ENCODE results near the gene KDM6A. TPM values are rescaled to one million over a fixed set of nuclear protein-coding genes. Genes with fewer than 3 reads are reported as not detected.

Gene KDM6A
- total RNA-seq, 6 donors from 2014 or later = 19.9 to 62.0 (median 26.6) TPM

DNA sequence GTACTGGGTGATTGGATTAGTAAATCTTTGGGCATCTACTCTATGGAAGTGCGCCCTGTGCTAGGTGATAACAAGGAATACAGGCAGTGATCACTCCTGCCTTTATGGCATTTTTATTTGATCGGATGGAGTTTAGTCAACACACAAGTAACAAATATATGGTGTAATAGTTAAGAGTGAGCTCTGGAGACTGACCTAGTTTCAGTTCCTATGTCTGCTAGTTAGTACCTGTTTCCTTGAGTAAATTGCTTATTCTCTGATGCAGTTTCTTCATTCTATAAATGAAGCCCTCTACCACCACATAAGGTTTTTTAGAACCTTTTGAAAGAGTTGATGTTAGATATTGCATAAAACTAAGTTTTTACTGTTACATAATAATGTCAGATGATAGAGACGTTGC, 134.6 kb downstream of the KDM6A start:
- no peak for DNase-seq
- TF ChIP-seq POLR2A (IDR thresholded peaks at IDR 0.05) = no peak
- TF ChIP-seq, protein P1, sequence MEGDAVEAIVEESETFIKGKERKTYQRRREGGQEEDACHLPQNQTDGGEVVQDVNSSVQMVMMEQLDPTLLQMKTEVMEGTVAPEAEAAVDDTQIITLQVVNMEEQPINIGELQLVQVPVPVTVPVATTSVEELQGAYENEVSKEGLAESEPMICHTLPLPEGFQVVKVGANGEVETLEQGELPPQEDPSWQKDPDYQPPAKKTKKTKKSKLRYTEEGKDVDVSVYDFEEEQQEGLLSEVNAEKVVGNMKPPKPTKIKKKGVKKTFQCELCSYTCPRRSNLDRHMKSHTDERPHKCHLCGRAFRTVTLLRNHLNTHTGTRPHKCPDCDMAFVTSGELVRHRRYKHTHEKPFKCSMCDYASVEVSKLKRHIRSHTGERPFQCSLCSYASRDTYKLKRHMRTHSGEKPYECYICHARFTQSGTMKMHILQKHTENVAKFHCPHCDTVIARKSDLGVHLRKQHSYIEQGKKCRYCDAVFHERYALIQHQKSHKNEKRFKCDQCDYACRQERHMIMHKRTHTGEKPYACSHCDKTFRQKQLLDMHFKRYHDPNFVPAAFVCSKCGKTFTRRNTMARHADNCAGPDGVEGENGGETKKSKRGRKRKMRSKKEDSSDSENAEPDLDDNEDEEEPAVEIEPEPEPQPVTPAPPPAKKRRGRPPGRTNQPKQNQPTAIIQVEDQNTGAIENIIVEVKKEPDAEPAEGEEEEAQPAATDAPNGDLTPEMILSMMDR (IDR thresholded peaks at IDR 0.05) = no peak
- no peak for TF ChIP-seq POLR2AphosphoS5 (IDR thresholded peaks at IDR 0.05)
- no peak for TF ChIP-seq EP300 (IDR thresholded peaks at IDR 0.05)
- H3K4me3 ChIP-seq = no peak overlapping the region
- WGBS, 2 donors = 75 to 83% methylated on average over 3 of the region's 3 CpGs
- no peak overlapping the region for H3K27ac ChIP-seq
- H3K36me3 ChIP-seq = no peaks in the 10 kb centered on the region
- H3K4me1 ChIP-seq = peaks cover 0 to 6% (median 0%) of the 10 kb centered on the region in 4 donors
- ATAC-seq (ENCODE audit: low FRiP score in 2 of 2) = no peak
- H3K27me3 ChIP-seq = no peaks in the 10 kb centered on the region
- H3K9me3 ChIP-seq = peaks cover 0 to 7% (median 0%) of the 10 kb centered on the region in 4 donors

DNA sequence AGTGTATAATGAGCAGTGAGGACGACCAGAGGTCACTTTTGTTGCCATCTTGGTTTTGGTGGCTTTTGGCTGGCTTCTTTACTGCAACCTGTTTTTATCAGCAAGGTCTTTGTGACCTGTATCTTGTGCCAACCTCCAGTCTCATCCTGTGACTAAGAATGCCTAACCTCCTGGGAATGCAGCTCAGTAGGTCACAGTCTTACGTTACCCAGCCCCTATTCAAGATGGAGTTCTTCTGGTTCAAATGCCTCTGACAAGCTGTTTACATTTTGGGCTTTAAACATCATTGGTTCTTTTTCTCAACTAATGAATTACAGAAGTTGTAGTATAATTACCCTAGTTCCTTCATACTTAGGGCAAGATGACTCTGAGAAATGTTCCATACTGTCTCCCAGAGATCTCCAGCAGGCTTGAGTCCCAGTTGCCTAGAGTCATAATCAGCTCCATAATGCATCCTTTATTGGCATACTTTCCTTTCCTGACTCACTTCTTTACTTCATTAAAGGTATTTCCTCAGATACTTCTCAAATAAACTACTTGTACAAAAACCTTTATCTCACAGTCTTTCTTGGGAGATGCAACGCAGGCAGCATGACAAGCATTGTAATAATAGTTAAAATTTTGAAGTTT, 136.5 kb downstream of the KDM6A start:
- ATAC-seq (ENCODE audit: low FRiP score in 2 of 2) (no peak), DNase-seq (no peak)
- Histone ChIP-seq H3K4me3 (no peak overlapping the region), H3K36me3 (no peaks in the 10 kb centered on the region), H3K27ac (no peak overlapping the region), H3K9me3 (peaks cover 0 to 7% (median 0%) of the 10 kb centered on the region in 4 donors), H3K4me1 (peaks cover 0 to 5% (median 0%) of the 10 kb centered on the region in 4 donors), H3K27me3 (no peaks in the 10 kb centered on the region)
- 86 to 92% methylated on average over 3 of the region's 3 CpGs for WGBS, 2 donors
- no peak for TF ChIP-seq EP300 (IDR thresholded peaks at IDR 0.05)
- no peak for TF ChIP-seq POLR2A (IDR thresholded peaks at IDR 0.05)
- TF ChIP-seq, protein P1 (IDR thresholded peaks at IDR 0.05) = no peak
- no peak for TF ChIP-seq POLR2AphosphoS5 (IDR thresholded peaks at IDR 0.05)

DNA sequence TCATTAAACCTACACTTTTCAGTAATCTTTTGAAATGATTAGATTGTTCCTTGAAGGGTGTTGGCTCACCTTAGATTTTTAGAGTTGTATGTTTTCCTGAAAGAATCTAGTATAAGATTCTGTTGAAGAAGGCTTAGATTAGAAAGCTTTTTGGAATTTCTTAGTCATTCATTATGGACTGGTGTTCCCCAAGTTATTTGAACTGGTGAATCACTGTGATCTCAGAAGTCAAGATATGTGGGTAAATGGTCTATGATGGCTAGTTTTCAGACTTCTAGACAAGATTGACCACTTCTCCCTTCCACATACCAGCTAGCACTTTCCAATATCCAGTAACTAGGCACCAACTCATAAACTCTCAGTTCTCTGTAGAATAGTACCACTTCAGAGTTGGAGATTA, 138.1 kb downstream of the KDM6A start:
- DNase-seq (no peak), ATAC-seq (ENCODE audit: low FRiP score in 2 of 2) (no peak)
- Histone ChIP-seq H3K27ac (no peak overlapping the region), H3K27me3 (no peaks in the 10 kb centered on the region), H3K36me3 (no peaks in the 10 kb centered on the region), H3K9me3 (peaks cover 0 to 4% (median 0%) of the 10 kb centered on the region in 4 donors), H3K4me3 (no peak overlapping the region), H3K4me1 (peaks cover 0 to 5% (median 0%) of the 10 kb centered on the region in 4 donors)
- TF ChIP-seq, protein P1 (IDR thresholded peaks at IDR 0.05) = no peak
- TF ChIP-seq POLR2AphosphoS5 (IDR thresholded peaks at IDR 0.05) = no peak

DNA sequence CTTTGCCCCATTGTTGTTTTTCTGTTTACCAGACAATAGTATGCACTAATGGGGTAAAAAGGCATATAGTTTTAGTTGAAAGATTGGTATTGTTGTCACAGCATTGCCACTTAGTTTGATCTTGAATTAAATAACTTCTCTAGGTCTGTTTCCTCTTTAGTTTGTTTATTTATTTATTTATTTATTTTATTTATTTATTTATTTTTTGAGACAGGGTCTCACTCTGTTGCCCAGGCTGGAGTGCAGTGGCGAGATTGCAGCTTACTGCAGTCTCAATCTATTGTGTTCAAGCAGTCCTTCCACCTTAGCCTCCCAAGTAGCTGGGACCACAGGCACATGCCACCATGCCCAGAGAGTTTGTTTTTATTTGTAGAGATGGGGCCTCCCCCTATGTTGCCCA, 138.6 kb downstream of the KDM6A start:
- 95 to 100% methylated on average over 1 of the region's 1 CpG for WGBS, 2 donors
- DNase-seq = no peak

More for the DNA sequence above, 138.6 kb downstream of the KDM6A start:
- Histone ChIP-seq H3K4me3 (no peak overlapping the region), H3K27me3 (no peaks in the 10 kb centered on the region), H3K9me3 (no peaks in the 10 kb centered on the region), H3K27ac (no peak overlapping the region), H3K36me3 (no peaks in the 10 kb centered on the region), H3K4me1 (peaks cover 0 to 5% (median 0%) of the 10 kb centered on the region in 4 donors)
- no peak for ATAC-seq (ENCODE audit: low FRiP score in 2 of 2)
- TF ChIP-seq EP300 (IDR thresholded peaks at IDR 0.05) (no peak), POLR2AphosphoS5 (IDR thresholded peaks at IDR 0.05) (no peak), POLR2A (IDR thresholded peaks at IDR 0.05) (no peak)
- TF ChIP-seq, protein P1 (IDR thresholded peaks at IDR 0.05) = no peak

Measured in upper lobe of left lung (tissue), 6 donors.